ENCODE data around the gene SUMO3.

Gene SUMO3

GRCh38 chr21:44857127-44857892 is 39.4 kb upstream of the SUMO3 start:
- no peak for TF ChIP-seq POLR2AphosphoS5 (IDR thresholded peaks at IDR 0.05; ENCODE audit: borderline replicate concordance, low read depth, low read length)
- no peak for TF ChIP-seq EZH2 (IDR thresholded peaks at IDR 0.05)
- no peak for TF ChIP-seq FOXP2 (optimal IDR thresholded peaks at IDR 0.05; ENCODE audit: control extremely low read depth, extremely low read length, insufficient read depth)
- Histone ChIP-seq H3K4me3 (no peak overlapping the region), H3K36me3 (ENCODE audit: insufficient read depth, low read length) (peaks cover 51% of the 10 kb centered on the region), H3K9me3 (ENCODE audit: low read depth, low read length) (no peaks in the 10 kb centered on the region), H3K27ac (no peak overlapping the region), H3K9ac (ENCODE audit: insufficient read length) (no peak overlapping the region)
- DNase-seq (ENCODE audit: low read depth, low spot score), result no peak

- Histone ChIP-seq H3K27ac (no peak overlapping the region), H3K9ac (ENCODE audit: insufficient read length) (no peak overlapping the region), H3K36me3 (ENCODE audit: insufficient read depth, low read length) (peaks cover 57% of the 10 kb centered on the region)
Measured at GRCh38 chr21:44856131-44856530, 38.3 kb upstream of the SUMO3 start.

GRCh38 chr21:44855572-44855971 is 37.7 kb upstream of the SUMO3 start:
- peak overlapping the region; percentile 46; the same call in 1 of the 2 replicates for H3K27ac ChIP-seq
- no peak overlapping the region for H3K9ac ChIP-seq (ENCODE audit: insufficient read length)
- no peak overlapping the region for H3K4me3 ChIP-seq
- TF ChIP-seq POLR2AphosphoS5 (IDR thresholded peaks at IDR 0.05; ENCODE audit: borderline replicate concordance, low read depth, low read length) (no peak), FOXP2 (optimal IDR thresholded peaks at IDR 0.05; ENCODE audit: control extremely low read depth, extremely low read length, insufficient read depth) (no peak), EZH2 (IDR thresholded peaks at IDR 0.05) (no peak)
- peaks cover 63% of the 10 kb centered on the region for H3K36me3 ChIP-seq (ENCODE audit: insufficient read depth, low read length)
- H3K9me3 ChIP-seq (ENCODE audit: low read depth, low read length), result no peaks in the 10 kb centered on the region
- no peak for DNase-seq (ENCODE audit: low read depth, low spot score)

More at GRCh38 chr21:44856131-44856530, 38.3 kb upstream of the SUMO3 start:
- DNase-seq (ENCODE audit: low read depth, low spot score), result no peak
- Histone ChIP-seq H3K9me3 (ENCODE audit: low read depth, low read length) (no peaks in the 10 kb centered on the region), H3K4me3 (no peak overlapping the region)
- no peak for TF ChIP-seq FOXP2 (optimal IDR thresholded peaks at IDR 0.05; ENCODE audit: control extremely low read depth, extremely low read length, insufficient read depth)
- no peak for TF ChIP-seq POLR2AphosphoS5 (IDR thresholded peaks at IDR 0.05; ENCODE audit: borderline replicate concordance, low read depth, low read length)
- TF ChIP-seq EZH2 (IDR thresholded peaks at IDR 0.05), result no peak

GRCh38 chr21:44854664-44855446 is 37.0 kb upstream of the SUMO3 start:
- H3K9me3 ChIP-seq (ENCODE audit: low read depth, low read length), result no peaks in the 10 kb centered on the region
- no peak for TF ChIP-seq EZH2 (IDR thresholded peaks at IDR 0.05)
- no peak for TF ChIP-seq FOXP2 (optimal IDR thresholded peaks at IDR 0.05; ENCODE audit: control extremely low read depth, extremely low read length, insufficient read depth)
- no peak overlapping the region for H3K4me3 ChIP-seq
- no peak for DNase-seq (ENCODE audit: low read depth, low spot score)
- H3K27ac ChIP-seq, result peak overlapping the region; percentile 46; the same call in 1 of the 2 replicates
- peaks cover 69% of the 10 kb centered on the region for H3K36me3 ChIP-seq (ENCODE audit: insufficient read depth, low read length)
- no peak overlapping the region for H3K9ac ChIP-seq (ENCODE audit: insufficient read length)

GRCh38 chr21:44854391-44854663 is 36.5 kb upstream of the SUMO3 start:
- Histone ChIP-seq H3K4me3 (no peak overlapping the region), H3K9ac (ENCODE audit: insufficient read length) (no peak overlapping the region), H3K27ac (no peak overlapping the region), H3K36me3 (ENCODE audit: insufficient read depth, low read length) (peaks cover 69% of the 10 kb centered on the region), H3K9me3 (ENCODE audit: low read depth, low read length) (no peaks in the 10 kb centered on the region)
- TF ChIP-seq FOXP2 (optimal IDR thresholded peaks at IDR 0.05; ENCODE audit: control extremely low read depth, extremely low read length, insufficient read depth) (no peak), EZH2 (IDR thresholded peaks at IDR 0.05) (no peak), POLR2AphosphoS5 (IDR thresholded peaks at IDR 0.05; ENCODE audit: borderline replicate concordance, low read depth, low read length) (no peak)
- DNase-seq (ENCODE audit: low read depth, low spot score), result no peak

- no peak for DNase-seq (ENCODE audit: low read depth, low spot score)
- Histone ChIP-seq H3K27ac (no peak overlapping the region), H3K9ac (ENCODE audit: insufficient read length) (no peak overlapping the region), H3K4me3 (no peak overlapping the region), H3K36me3 (ENCODE audit: insufficient read depth, low read length) (peaks cover 67% of the 10 kb centered on the region), H3K9me3 (ENCODE audit: low read depth, low read length) (no peaks in the 10 kb centered on the region)
- TF ChIP-seq POLR2AphosphoS5 (IDR thresholded peaks at IDR 0.05; ENCODE audit: borderline replicate concordance, low read depth, low read length), result no peak
- TF ChIP-seq EZH2 (IDR thresholded peaks at IDR 0.05), result no peak
- no peak for TF ChIP-seq FOXP2 (optimal IDR thresholded peaks at IDR 0.05; ENCODE audit: control extremely low read depth, extremely low read length, insufficient read depth)
Measured at GRCh38 chr21:44853601-44854390, 35.9 kb upstream of the SUMO3 start.

- H3K9me3 ChIP-seq (ENCODE audit: low read depth, low read length), result no peaks in the 10 kb centered on the region
- no peak overlapping the region for H3K4me3 ChIP-seq
- DNase-seq (ENCODE audit: low read depth, low spot score), result no peak
- H3K36me3 ChIP-seq (ENCODE audit: insufficient read depth, low read length), result peaks cover 53% of the 10 kb centered on the region
- H3K27ac ChIP-seq, result no peak overlapping the region
- H3K9ac ChIP-seq (ENCODE audit: insufficient read length), result no peak overlapping the region
- TF ChIP-seq FOXP2 (optimal IDR thresholded peaks at IDR 0.05; ENCODE audit: control extremely low read depth, extremely low read length, insufficient read depth) (no peak), EZH2 (IDR thresholded peaks at IDR 0.05) (no peak), POLR2AphosphoS5 (IDR thresholded peaks at IDR 0.05; ENCODE audit: borderline replicate concordance, low read depth, low read length) (no peak)
Measured at GRCh38 chr21:44850905-44851657, 33.2 kb upstream of the SUMO3 start.

Measured in SK-N-MC (cell line).